WI38 (cell line): ENCODE results near the gene FGD4.
"Not testable (repeated sequence)": the region's sequence is repeated elsewhere in the genome, so short reads cannot be mapped to it uniquely, and the experiment has no call there.

Source experiments
- H3K4me3 ChIP-seq: 2 replicates; pipeline ENCODE4 v1.5.1; 2011; ENCODE audit warnings: low read depth, mild to moderate bottlenecking, control low read depth, low read length
- TF ChIP-seq, protein P1 (sequence below): IDR thresholded peaks from 2 replicates; pipeline ENCODE4 v1.5.1; 2012; ENCODE audit warnings: low read depth, mild to moderate bottlenecking, control low read depth, low read length

The FGD4 gene

DNA sequence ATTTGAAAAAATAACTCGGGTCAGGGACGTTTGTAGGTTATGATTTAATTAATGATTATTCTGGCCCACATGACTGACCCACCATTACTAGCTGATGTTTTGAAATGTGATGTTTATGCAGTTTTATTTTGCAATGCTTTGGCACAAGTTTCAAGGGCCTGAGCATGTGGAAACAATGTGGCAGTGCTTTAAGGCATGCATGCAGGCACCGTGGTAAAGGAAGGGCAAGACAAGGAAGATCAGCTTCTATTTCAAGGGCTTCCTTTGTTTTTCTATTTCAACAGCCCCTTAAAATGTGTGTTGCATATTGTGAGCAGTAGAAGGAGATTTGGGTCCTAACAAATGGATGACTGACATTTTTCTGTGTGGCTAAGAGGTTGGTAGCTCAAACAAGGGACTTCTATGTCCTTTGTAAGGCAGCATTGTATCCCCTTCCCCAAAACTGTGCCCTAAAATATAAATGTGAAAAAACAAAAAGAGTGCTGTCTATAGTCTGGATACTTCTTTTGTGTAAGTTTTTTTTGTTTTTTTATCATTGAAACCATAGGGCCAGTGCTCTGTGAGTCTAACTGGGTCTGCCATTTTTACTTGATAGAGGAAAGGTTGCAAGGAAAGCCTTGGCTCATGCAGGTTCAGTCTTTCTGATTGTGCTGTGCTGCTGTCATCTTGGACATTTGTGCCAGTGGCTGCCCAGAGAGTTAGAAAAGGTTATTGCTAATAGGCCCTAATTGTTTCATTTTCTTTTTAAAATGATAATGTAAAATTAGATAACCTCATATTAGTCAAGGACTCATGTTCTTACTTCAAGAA, 103.5 kb downstream of the FGD4 start:
- TF ChIP-seq, protein P1, sequence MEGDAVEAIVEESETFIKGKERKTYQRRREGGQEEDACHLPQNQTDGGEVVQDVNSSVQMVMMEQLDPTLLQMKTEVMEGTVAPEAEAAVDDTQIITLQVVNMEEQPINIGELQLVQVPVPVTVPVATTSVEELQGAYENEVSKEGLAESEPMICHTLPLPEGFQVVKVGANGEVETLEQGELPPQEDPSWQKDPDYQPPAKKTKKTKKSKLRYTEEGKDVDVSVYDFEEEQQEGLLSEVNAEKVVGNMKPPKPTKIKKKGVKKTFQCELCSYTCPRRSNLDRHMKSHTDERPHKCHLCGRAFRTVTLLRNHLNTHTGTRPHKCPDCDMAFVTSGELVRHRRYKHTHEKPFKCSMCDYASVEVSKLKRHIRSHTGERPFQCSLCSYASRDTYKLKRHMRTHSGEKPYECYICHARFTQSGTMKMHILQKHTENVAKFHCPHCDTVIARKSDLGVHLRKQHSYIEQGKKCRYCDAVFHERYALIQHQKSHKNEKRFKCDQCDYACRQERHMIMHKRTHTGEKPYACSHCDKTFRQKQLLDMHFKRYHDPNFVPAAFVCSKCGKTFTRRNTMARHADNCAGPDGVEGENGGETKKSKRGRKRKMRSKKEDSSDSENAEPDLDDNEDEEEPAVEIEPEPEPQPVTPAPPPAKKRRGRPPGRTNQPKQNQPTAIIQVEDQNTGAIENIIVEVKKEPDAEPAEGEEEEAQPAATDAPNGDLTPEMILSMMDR, result no peak
- no peak overlapping the region for H3K4me3 ChIP-seq

DNA sequence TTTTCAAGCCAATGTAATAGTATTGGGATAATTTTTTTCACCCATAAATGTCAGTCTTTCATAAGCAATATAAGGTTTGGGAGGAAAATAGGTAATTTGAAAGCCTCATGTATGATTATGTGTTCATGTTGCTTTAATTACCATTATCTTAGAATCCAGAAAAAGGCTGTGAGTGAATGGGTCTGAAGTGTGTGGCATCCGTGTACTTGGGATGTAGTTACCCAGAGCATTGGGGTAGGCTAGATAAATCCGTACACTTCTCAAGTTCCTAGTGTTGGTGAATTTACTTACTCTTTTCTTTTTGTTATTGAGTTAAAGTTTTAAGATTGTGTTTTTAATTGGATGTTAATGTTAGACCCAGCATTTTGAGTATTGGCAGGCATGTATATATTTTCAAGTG, 104.4 kb downstream of the FGD4 start:
- TF ChIP-seq, protein P1, result no peak
- H3K4me3 ChIP-seq, result no peak overlapping the region

DNA sequence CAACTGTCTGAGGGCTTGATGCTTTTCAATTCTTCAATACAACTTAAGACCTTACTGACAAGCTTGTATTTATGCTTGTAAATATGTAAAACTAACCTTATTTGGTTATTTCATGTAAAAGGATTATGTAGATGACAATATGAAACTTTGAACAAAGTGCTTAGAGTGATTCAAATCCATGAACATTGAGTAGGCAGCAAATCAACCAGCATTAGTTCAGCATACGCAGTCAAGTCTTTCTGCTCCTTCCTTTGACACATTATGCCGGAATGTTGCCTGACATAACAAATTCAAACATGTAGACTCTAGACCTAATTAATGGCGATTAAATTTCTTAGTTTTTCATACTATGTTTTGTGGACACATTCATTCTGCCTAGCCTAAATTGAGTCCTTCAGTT, 105.2 kb downstream of the FGD4 start:
- TF ChIP-seq, protein P1, result no peak
- H3K4me3 ChIP-seq, result no peak overlapping the region

DNA sequence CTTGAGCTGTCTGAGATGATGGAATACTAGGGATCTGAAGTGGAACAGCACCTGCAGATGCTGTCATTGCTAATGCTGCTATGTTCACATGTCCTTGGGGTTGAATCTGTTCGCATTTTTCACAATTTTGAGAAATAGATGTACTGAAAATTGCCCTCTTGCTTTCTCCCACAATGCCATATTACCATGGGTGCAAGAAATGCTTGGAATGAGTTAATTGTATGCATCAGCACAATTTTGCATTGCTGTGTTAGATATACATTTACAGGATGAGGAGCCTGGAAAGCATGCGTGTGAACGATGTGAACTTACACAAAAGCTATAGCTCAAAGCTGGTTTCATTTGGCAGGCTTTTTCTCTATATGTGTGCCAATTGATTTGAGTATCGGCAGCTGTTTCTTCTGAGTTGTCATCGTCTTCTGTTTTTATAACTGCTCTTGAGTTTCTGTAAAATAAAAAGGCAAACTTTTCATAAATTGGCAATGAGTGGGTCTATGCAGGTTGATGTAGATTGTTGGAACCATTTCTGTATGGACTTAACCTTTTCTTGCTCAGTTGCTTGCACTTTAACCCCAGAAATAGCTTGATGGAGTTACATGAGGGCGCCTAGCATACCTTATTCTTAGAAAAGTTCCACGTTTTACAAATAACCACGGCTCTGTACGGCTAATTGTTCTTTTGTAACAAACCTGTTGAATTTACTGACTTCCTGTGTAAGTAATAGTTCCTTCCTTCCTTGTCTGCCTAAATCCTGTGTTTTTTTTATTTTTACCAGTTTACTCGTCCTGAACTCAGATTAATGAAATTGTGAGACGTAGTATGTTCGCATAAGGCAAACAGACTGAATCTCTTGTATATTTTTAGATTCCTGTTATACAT, 105.9 kb downstream of the FGD4 start:
- H3K4me3 ChIP-seq, result no peak overlapping the region

DNA sequence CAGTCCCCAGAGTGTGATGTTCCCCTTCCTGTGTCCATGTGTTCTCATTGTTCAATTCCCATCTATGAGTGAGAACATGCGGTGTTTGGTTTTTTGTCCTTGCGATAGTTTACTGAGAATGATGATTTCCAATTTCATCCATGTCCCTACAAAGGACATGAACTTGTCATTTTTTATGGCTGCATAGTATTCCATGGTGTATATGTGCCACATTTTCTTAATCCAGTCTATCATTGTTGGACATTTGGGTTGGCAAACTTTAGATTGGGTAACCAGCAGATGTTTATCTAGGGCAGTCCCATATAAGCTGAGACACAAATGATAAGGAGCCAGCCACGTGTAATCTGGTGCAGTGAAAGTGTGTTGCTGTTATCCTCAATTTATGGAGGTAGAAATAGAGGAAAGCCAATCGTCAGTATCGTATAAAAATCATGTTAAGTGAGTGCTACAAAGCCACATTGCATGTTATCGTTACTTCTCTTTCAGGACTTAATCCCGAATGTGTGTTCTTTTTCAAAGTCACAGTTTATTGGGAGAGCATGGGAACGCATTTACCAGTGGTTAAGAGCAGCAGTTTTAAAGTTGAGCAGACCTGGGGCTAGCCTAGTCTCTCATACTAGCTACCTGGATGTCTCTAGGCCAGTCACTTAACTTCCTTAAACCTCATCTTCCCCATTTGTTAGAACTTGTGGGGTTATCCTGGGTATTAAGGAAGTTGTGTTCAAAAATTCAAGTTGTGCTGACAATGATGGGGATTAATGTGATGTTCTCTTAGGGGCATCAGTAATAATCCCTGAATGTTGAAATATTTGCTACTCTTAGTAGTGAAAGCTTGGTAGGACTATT, 108.0 kb downstream of the FGD4 start:
- H3K4me3 ChIP-seq, result not testable (repeated sequence)

More for the DNA sequence above, 105.9 kb downstream of the FGD4 start:
- TF ChIP-seq, protein P1, result no peak

DNA sequence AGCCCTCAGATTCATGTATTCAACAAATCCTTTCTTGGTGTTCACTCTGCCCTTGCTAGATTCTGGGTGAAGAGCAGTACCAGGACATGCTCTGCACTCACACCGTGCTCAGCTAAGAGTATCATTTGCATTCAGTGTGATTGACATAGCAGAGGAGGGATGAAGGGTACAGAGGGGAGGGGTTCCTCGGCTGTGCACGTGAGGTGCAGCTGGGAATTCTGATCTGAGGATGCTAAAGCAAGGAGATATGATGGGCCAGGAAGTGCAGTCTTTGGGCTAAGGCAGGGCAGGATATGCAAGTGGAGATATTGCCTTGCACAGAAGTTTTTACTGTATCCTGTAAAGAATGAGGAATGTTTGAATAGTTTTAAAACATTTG, 108.6 kb downstream of the FGD4 start:
- no peak overlapping the region for H3K4me3 ChIP-seq
- TF ChIP-seq, protein P1, result no peak

DNA sequence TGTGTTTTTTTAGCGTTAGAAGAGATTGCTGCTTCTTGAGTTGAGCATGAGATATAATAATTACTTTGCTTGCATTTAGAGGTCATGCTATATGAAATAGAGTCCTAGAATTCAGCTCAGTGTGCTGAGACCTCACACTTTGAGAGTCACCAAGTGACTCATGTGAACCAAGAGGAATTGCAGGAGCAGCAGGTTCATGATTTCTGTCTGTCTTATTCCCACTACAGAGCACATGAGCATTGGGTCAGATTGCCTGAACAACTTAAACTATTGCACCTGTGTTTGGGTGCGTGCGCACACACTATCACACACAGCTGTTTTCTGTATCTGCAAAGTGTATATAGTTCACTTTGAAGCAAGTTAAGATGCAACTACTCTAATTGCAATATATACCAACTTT, 109.3 kb downstream of the FGD4 start:
- no peak overlapping the region for H3K4me3 ChIP-seq
- TF ChIP-seq, protein P1, result no peak
